HepG2 (cell line): Measurements from ENCODE around the gene GRM4. TPM values are rescaled to one million over a fixed set of nuclear protein-coding genes. Genes with fewer than 3 reads are reported as not detected.

Experiments
- ATAC-seq: fragments of 200-7000 bp; cut with Tn5 transposase; 3 replicates; pipeline ENCODE4 v1.9.1; 2020; ENCODE audit warnings: mild to moderate bottlenecking, moderate library complexity
- BruUV-seq: library from RNA; stranded (reverse); fragments of 400-500 nt; replicated peaks from 2 replicates; lab custom pipeline; 2021; lab: Mats Ljungman, UMichigan
- CTCF ChIA-PET: fragments of 300-600 bp; formaldehyde crosslinking; extraction: SDS; loops from one replicate; lab custom pipeline; 2021; ENCODE audit warnings: low total read pairs, inconsistent platforms, low intra/inter-chr PET ratio; lab: Yijun Ruan, JAX
- POLR2A ChIA-PET: fragments of 350-600 bp; sonication (Branson Sonifier 250); formaldehyde crosslinking; loops from one replicate; lab custom pipeline; 2020; ENCODE audit warnings: antibody characterized with exemption, inconsistent platforms; lab: Yijun Ruan, JAX
- DNase-seq: peaks from one replicate; pipeline ENCODE4 v3.0.0-alpha.2; 2015; ENCODE audit warnings: low spot score
- FAIRE-seq: peaks from 3 replicates; lab custom pipeline; 2011; peaks lifted over from hg19 to GRCh38; lab: Jason Lieb, UNC
- H2AFZ ChIP-seq: one replicate; pipeline ENCODE4 v1.6.1; 2011; ENCODE audit warnings: low read length, inconsistent platforms
- H3K27ac ChIP-seq: fragments of 300-600 bp; 3 replicates; pipeline ENCODE4 v1.8.0; 2011; ENCODE audit warnings: mixed run types, mild to moderate bottlenecking, mixed read lengths, low read length, inconsistent platforms; ENCODE audit not compliant: insufficient read depth; ENCODE audit errors: extremely low read length
- H3K27me3 ChIP-seq, 2 experiments: fragments of 200-600 bp in 1 of 2; 2 replicates in 1 of 2; 3 replicates in 1 of 2; pipeline versions ENCODE4 v1.6.0 to v1.8.0; 2011; ENCODE audit warnings: low read length in 2 of 2, mild to moderate bottlenecking in 2 of 2, moderate library complexity in 2 of 2, inconsistent platforms in 1 of 2; ENCODE audit not compliant: insufficient read depth in 2 of 2, control insufficient read depth in 1 of 2
- H3K36me3 ChIP-seq, 2 experiments: fragments of 200-600 bp in 1 of 2; replicated peaks in 1 of 2; 2 replicates in 1 of 2; 3 replicates in 1 of 2; pipeline versions ENCODE4 v1.5.1 to v1.8.0; 2011; ENCODE audit warnings: low read length in 2 of 2, inconsistent platforms in 1 of 2; ENCODE audit not compliant: insufficient read depth in 2 of 2, control insufficient read depth in 1 of 2
- H3K4me1 ChIP-seq: 2 replicates; pipeline ENCODE4 v1.5.1; 2012; ENCODE audit warnings: low read length, inconsistent platforms; ENCODE audit not compliant: insufficient read depth
- H3K4me2 ChIP-seq: 2 replicates; pipeline ENCODE4 v1.6.0; 2011; ENCODE audit warnings: low read depth, low read length, inconsistent platforms
- H3K4me3 ChIP-seq, 3 experiments: fragments of 200-600 bp in 1 of 3; sonication (generic), shearing (Covaris generic) in 1 of 3; replicated peaks in 1 of 3; 2 replicates each; pipeline ENCODE4 v1.5.1; 2011 to 2016; ENCODE audit warnings: low read length in 3 of 3, inconsistent platforms in 2 of 3, low read depth in 2 of 3, mild to moderate bottlenecking in 2 of 3, control low read depth in 1 of 3, mixed read lengths in 1 of 3; ENCODE audit not compliant: insufficient read depth in 1 of 3
- H3K79me2 ChIP-seq: one replicate; pipeline ENCODE4 v1.6.1; 2011; ENCODE audit warnings: low read length, inconsistent platforms; ENCODE audit not compliant: insufficient read depth
- H3K9ac ChIP-seq: 2 replicates; pipeline ENCODE4 v1.6.0; 2011; ENCODE audit warnings: mild to moderate bottlenecking, low read depth, low read length, inconsistent platforms; ENCODE audit not compliant: insufficient read depth
- H3K9me3 ChIP-seq: 2 replicates; pipeline ENCODE4 v1.5.1; 2012; ENCODE audit warnings: mild to moderate bottlenecking, low read length
- H4K20me1 ChIP-seq: 2 replicates; pipeline ENCODE4 v1.6.0; 2011; ENCODE audit warnings: inconsistent platforms, mild to moderate bottlenecking, low read length, moderate library complexity; ENCODE audit not compliant: insufficient read depth
- CEBPG ChIP-seq: IDR thresholded peaks from 2 replicates; pipeline ENCODE4 v1.6.1; 2016
- ELF1 ChIP-seq: sonication (generic); formaldehyde crosslinking; IDR thresholded peaks from 2 replicates; pipeline ENCODE4 v1.4.0; 2020; ENCODE audit warnings: missing genetic modification reagents
- HOXA7 ChIP-seq: sonication (generic); formaldehyde crosslinking; IDR thresholded peaks from 2 replicates; pipeline ENCODE4 v1.8.1; 2022; ENCODE audit warnings: mild to moderate bottlenecking, missing genetic modification reagents, moderate library complexity
- KDM3A ChIP-seq: IDR thresholded peaks from 2 replicates; pipeline ENCODE4 v1.6.1; 2018; ENCODE audit warnings: low read depth, missing compliant biosample characterization
- KMT2B ChIP-seq: IDR thresholded peaks from 2 replicates; pipeline ENCODE4 v1.6.1; 2016; ENCODE audit warnings: missing genetic modification reagents, missing compliant biosample characterization
- MATR3 ChIP-seq: sonication (generic); formaldehyde crosslinking; IDR thresholded peaks from 2 replicates; pipeline ENCODE4 v1.4.0; 2020; ENCODE audit warnings: missing genetic modification reagents
- MLXIP ChIP-seq: sonication (generic); formaldehyde crosslinking; IDR thresholded peaks from 2 replicates; pipeline ENCODE4 v1.9.0; 2021; ENCODE audit warnings: missing genetic modification reagents, borderline replicate concordance
- NR2C2 ChIP-seq: sonication (generic); formaldehyde crosslinking; IDR thresholded peaks from 2 replicates; pipeline ENCODE4 v1.4.0; 2020; ENCODE audit warnings: missing genetic modification reagents, mild to moderate bottlenecking, moderate library complexity, borderline replicate concordance
- RCOR2 ChIP-seq: IDR thresholded peaks from 2 replicates; pipeline ENCODE4 v1.6.1; 2016; ENCODE audit warnings: missing biosample characterization, missing genetic modification reagents
- SRF ChIP-seq: IDR thresholded peaks from 2 replicates; pipeline ENCODE4 v1.6.1; 2011; ENCODE audit warnings: mild to moderate bottlenecking, low read depth, low read length, moderate library complexity
- TEF ChIP-seq: sonication (generic); formaldehyde crosslinking; IDR thresholded peaks from 2 replicates; pipeline ENCODE4 v1.5.0; 2020; ENCODE audit warnings: missing genetic modification reagents
- ZBTB25 ChIP-seq: IDR thresholded peaks from 2 replicates; pipeline ENCODE4 v1.6.1; 2018; ENCODE audit warnings: missing genetic modification reagents
- ZBTB44 ChIP-seq: sonication (generic); formaldehyde crosslinking; IDR thresholded peaks from 2 replicates; pipeline ENCODE4 v1.4.0; 2020; ENCODE audit warnings: missing genetic modification reagents
- ZMYM3 ChIP-seq: sonication (generic); formaldehyde crosslinking; IDR thresholded peaks from 2 replicates; pipeline ENCODE4 v1.5.1; 2020; ENCODE audit warnings: mild to moderate bottlenecking, missing genetic modification reagents
- ZNF160 ChIP-seq: sonication (generic); formaldehyde crosslinking; IDR thresholded peaks from 2 replicates; pipeline ENCODE4 v1.8.0; 2022; ENCODE audit warnings: mild to moderate bottlenecking, inconsistent platforms, missing genetic modification reagents
- ZNF317 ChIP-seq: sonication (generic); formaldehyde crosslinking; IDR thresholded peaks from 2 replicates; pipeline ENCODE4 v1.5.0; 2020; ENCODE audit warnings: mild to moderate bottlenecking, missing genetic modification reagents
- ZNF343 ChIP-seq: sonication (generic); formaldehyde crosslinking; IDR thresholded peaks from 2 replicates; pipeline ENCODE4 v1.4.0; 2020; ENCODE audit warnings: mild to moderate bottlenecking, missing genetic modification reagents
- ZNF543 ChIP-seq: sonication (generic); formaldehyde crosslinking; IDR thresholded peaks from 2 replicates; pipeline ENCODE4 v1.4.0; 2020; ENCODE audit warnings: mild to moderate bottlenecking, missing genetic modification reagents
- ZNF577 ChIP-seq: sonication (generic); formaldehyde crosslinking; IDR thresholded peaks from 2 replicates; pipeline ENCODE4 v1.4.0; 2020; ENCODE audit warnings: mild to moderate bottlenecking, low read depth, missing genetic modification reagents, borderline replicate concordance
- ZNF749 ChIP-seq: sonication (generic); formaldehyde crosslinking; IDR thresholded peaks from 2 replicates; pipeline ENCODE4 v1.8.0; 2022; ENCODE audit warnings: mild to moderate bottlenecking, missing genetic modification reagents, moderate library complexity, borderline replicate concordance
- WGBS: methylation state at CpG from one replicate; pipeline ENCODE4 v1.1.6; 2017; ENCODE audit warnings: low lambda C conversion rate; 5-methylcytosine and 5-hydroxymethylcytosine counted together
- in situ Hi-C: cut with HindIII; loops from 2 replicates; pipeline ENCODE4 v1.10.0; 2017; ENCODE audit warnings: low pct_unique_long_range_greater_than_20kb; ENCODE audit not compliant: extremely low pct_ligation_motif_present
- intact Hi-C: fragments of 100-400 bp; cut with micrococcal nuclease; formaldehyde crosslinking; loops from one replicate; pipeline ENCODE4 v1.10.0; 2022; ENCODE audit not compliant: unreplicated experiment
- polyA plus RNA-seq, 8 experiments: library from polyadenylated mRNA; depleted of rRNA in 3 of 8; stranded (reverse) in 7 of 8; unstranded in 1 of 8; fragments of >200 nt; fragmentation: Illumina TruSeq in 4 of 8; extraction: Trizol in 4 of 8; gene quantifications; 2 replicates each; pipeline versions ENCODE4 v1.2.1 to v1.2.3, GENCODE V29; 2011 to 2016; ENCODE audit warnings: low read depth in 4 of 8, missing spikeins in 1 of 8, mixed read lengths in 1 of 8; ENCODE audit not compliant: insufficient read depth in 1 of 8
- total RNA-seq, 5 experiments: library from RNA; depleted of rRNA; stranded (reverse); fragments of >200 nt; fragmentation: Illumina TruSeq; extraction: Trizol; gene quantifications; 2 replicates each; pipeline ENCODE4 v1.2.3, GENCODE V29; 2016; ENCODE audit warnings: low read depth in 1 of 5

The GRM4 gene
- total and polyA plus RNA-seq, 2 of the 13 experiments (the other 11 are each of a cell fraction or from before 2014, with no cell fraction given) = not detected

GRCh38 chr6:33991610-33992009, 154.3 kb downstream of the GRM4 start (continued):
- TF ChIP-seq MATR3 (no peak), ZNF160 (CRISPR knock-in tag) (no peak), KDM3A (CRISPR knock-in tag) (no peak), RCOR2 (CRISPR knock-in tag) (no peak), ZNF749 (CRISPR knock-in tag) (no peak)

- intact Hi-C loops = no loop called here
- Histone ChIP-seq H3K9ac (no peak overlapping the region), H3K9me3 (peaks cover 5% of the 10 kb centered on the region), H4K20me1 (peaks cover 7% of the 10 kb centered on the region; the same call in 1 of the 2 replicates), H3K27me3 (peaks cover 15 to 77% of the 10 kb centered on the region in 2 experiments; a peak in 4 of 5 replicates), H3K36me3 (no peaks in the 10 kb centered on the region), H3K79me2 (no peaks in the 10 kb centered on the region), H3K4me2 (no peak overlapping the region), H3K27ac (no peak overlapping the region), H3K4me1 (peaks cover 31% of the 10 kb centered on the region), H3K4me3 (no peak overlapping the region), H2AFZ (no peak overlapping the region)
- ATAC-seq (no peak), FAIRE-seq (no peak), DNase-seq (no peak)
- in situ Hi-C loops = no loop called here
- ChIA-PET POLR2A (no interaction called here), CTCF (no interaction called here)
- 0% methylated on average over 3 of the region's 5 CpGs for WGBS
- no TSS peak for BruUV-seq
- no peak for TF ChIP-seq ZNF343 (CRISPR knock-in tag)
- no peak for TF ChIP-seq ZNF577 (CRISPR knock-in tag)
- TF ChIP-seq ZNF317 = no peak
- no peak for TF ChIP-seq CEBPG (CRISPR knock-in tag)
- no peak for TF ChIP-seq MLXIP (CRISPR knock-in tag)
- TF ChIP-seq TEF (CRISPR knock-in tag) = no peak
- no peak for TF ChIP-seq NR2C2 (CRISPR knock-in tag)
- TF ChIP-seq ZBTB25 = no peak
- no peak for TF ChIP-seq ZNF543 (CRISPR knock-in tag)
- no peak for TF ChIP-seq SRF
- no peak for TF ChIP-seq ZMYM3 (CRISPR knock-in tag)
- no peak for TF ChIP-seq HOXA7
- TF ChIP-seq ZBTB44 (CRISPR knock-in tag) = no peak
- TF ChIP-seq KMT2B (CRISPR knock-in tag) = no peak
- TF ChIP-seq ELF1 = no peak
Measured at GRCh38 chr6:33990061-33990541, 155.8 kb downstream of the GRM4 start.
